K562 (cell line): ENCODE data around the gene CLIP1. TPM values are rescaled to one million over a fixed set of nuclear protein-coding genes. Genes with fewer than 3 reads are reported as not detected.

ENCODE experiments used
- ATAC-seq: fragments of 200-7000 bp; cut with Tn5 transposase; 3 replicates; pipeline ENCODE4 v1.9.1; 2020; ENCODE audit warnings: moderate library complexity
- BruUV-seq: library from RNA; stranded (reverse); fragments of 400-500 nt; replicated peaks from 2 replicates; lab custom pipeline; 2021; lab: Mats Ljungman, UMichigan
- CTCF ChIA-PET: fragments of 300-600 bp; formaldehyde crosslinking; extraction: SDS; loops from one replicate; lab custom pipeline; 2021; ENCODE audit warnings: low intra/inter-chr PET ratio; lab: Yijun Ruan, JAX
- POLR2A ChIA-PET: fragments of 300-600, 350-650 bp; sonication (Branson Sonifier 250); formaldehyde crosslinking; extraction: SDS; loops from one replicate; lab custom pipeline; 2021; ENCODE audit warnings: antibody characterized with exemption, inconsistent platforms; lab: Yijun Ruan, JAX
- DNase-seq, 4 experiments: peaks; one replicate each; pipeline versions ENCODE4 v3.0.0 to v3.0.0-alpha.2; 2011 to 2018; ENCODE audit warnings: low spot score in 3 of 4, mixed read lengths in 3 of 4; ENCODE audit errors: extremely low read depth in 1 of 4
- FAIRE-seq: peaks from 2 replicates; lab custom pipeline; 2011; peaks lifted over from hg19 to GRCh38; lab: Jason Lieb, UNC
- H2AFZ ChIP-seq: 2 replicates; pipeline ENCODE4 v1.6.0; 2011; ENCODE audit warnings: low read depth, low read length, control low read depth, inconsistent platforms
- H3K27ac ChIP-seq: fragments of 200-600 bp; 3 replicates; pipeline ENCODE4 v1.8.0; 2011; ENCODE audit warnings: low read depth, mild to moderate bottlenecking, control low read depth, inconsistent platforms, low read length, moderate library complexity, mixed read lengths; ENCODE audit errors: extremely low read depth
- H3K27me3 ChIP-seq, 2 experiments: fragments of 300-600 bp in 1 of 2; 2 replicates in 1 of 2; 3 replicates in 1 of 2; pipeline versions ENCODE4 v1.6.0 to v1.8.0; 2011; ENCODE audit warnings: inconsistent platforms in 2 of 2, low read length in 2 of 2, mild to moderate bottlenecking in 1 of 2, mixed read lengths in 1 of 2, moderate library complexity in 1 of 2; ENCODE audit not compliant: control insufficient read depth in 2 of 2, insufficient read depth in 2 of 2
- H3K36me3 ChIP-seq: fragments of 300-600 bp; 3 replicates; pipeline ENCODE4 v1.8.0; 2011; ENCODE audit warnings: mild to moderate bottlenecking, low read length, inconsistent platforms; ENCODE audit not compliant: control insufficient read depth, insufficient read depth
- H3K4me1 ChIP-seq, 2 experiments: fragments of 200-600 bp in 1 of 2; replicated peaks in 1 of 2; 2 replicates in 1 of 2; 3 replicates in 1 of 2; pipeline versions ENCODE4 v1.5.1 to v1.8.0; 2011; ENCODE audit warnings: inconsistent platforms in 2 of 2, low read length in 2 of 2, mild to moderate bottlenecking in 1 of 2, mixed read lengths in 1 of 2, moderate library complexity in 1 of 2; ENCODE audit not compliant: control insufficient read depth in 2 of 2, insufficient read depth in 2 of 2
- H3K4me2 ChIP-seq: 2 replicates; pipeline ENCODE4 v1.6.1; 2011; ENCODE audit warnings: low read length, control low read depth, inconsistent platforms, mixed read lengths; ENCODE audit not compliant: insufficient read depth
- H3K4me3 ChIP-seq: fragments of 200-600 bp; sonication (generic), shearing (Covaris generic); 2 replicates; pipeline ENCODE4 v1.5.1; 2016; ENCODE audit warnings: control low read depth, inconsistent platforms
- H3K79me2 ChIP-seq: fragments of 200-600 bp; 3 replicates; pipeline ENCODE4 v1.8.0; 2011; ENCODE audit warnings: low read length, inconsistent platforms; ENCODE audit not compliant: control insufficient read depth, insufficient read depth
- H3K9ac ChIP-seq, 2 experiments: 2 replicates each; pipeline versions ENCODE4 v1.6.0 to v1.6.1; 2011; ENCODE audit warnings: low read depth in 2 of 2, low read length in 2 of 2, control low read depth in 1 of 2, inconsistent platforms in 1 of 2, mild to moderate bottlenecking in 1 of 2, mixed read lengths in 1 of 2; ENCODE audit not compliant: insufficient read depth in 1 of 2
- H3K9me1 ChIP-seq: one replicate; pipeline ENCODE4 v1.6.0; 2011; ENCODE audit warnings: inconsistent platforms, mild to moderate bottlenecking, low read length, moderate library complexity; ENCODE audit not compliant: control insufficient read depth, insufficient read depth
- H3K9me3 ChIP-seq: replicated peaks from 2 replicates; pipeline ENCODE4 v1.5.1; 2011; ENCODE audit warnings: low read depth, low read length, inconsistent platforms; ENCODE audit not compliant: control insufficient read depth, insufficient read depth
- H4K20me1 ChIP-seq: replicated peaks from 2 replicates; pipeline ENCODE4 v1.6.1; 2011; ENCODE audit warnings: low read length, inconsistent platforms, mixed read lengths; ENCODE audit not compliant: control insufficient read depth, insufficient read depth
- DPF2 ChIP-seq: fragments of 450-650 bp; IDR thresholded peaks from 2 replicates; pipeline ENCODE4 v1.6.1; 2016
- FOXP1 ChIP-seq: sonication (generic); formaldehyde crosslinking; IDR thresholded peaks from 2 replicates; pipeline ENCODE4 v1.8.0; 2022; ENCODE audit warnings: mild to moderate bottlenecking, missing genetic modification reagents
- HDAC6 ChIP-seq: IDR thresholded peaks from 2 replicates; pipeline ENCODE4 v1.6.1; 2012; ENCODE audit warnings: low read depth, mild to moderate bottlenecking, control low read depth, inconsistent platforms, low read length, moderate library complexity
- HDGF ChIP-seq: fragments of 450-650 bp; IDR thresholded peaks from 2 replicates; pipeline ENCODE4 v1.6.1; 2016
- JUN ChIP-seq, 2 experiments: sonication (generic) in 1 of 2; formaldehyde crosslinking in 1 of 2; IDR thresholded peaks; 2 replicates each; pipeline versions ENCODE4 v1.6.1 to v1.8.0; 2012 to 2022; ENCODE audit warnings: borderline replicate concordance in 2 of 2, mild to moderate bottlenecking in 2 of 2, improper control_type of control experiment in 1 of 2, low read depth in 1 of 2, low read length in 1 of 2, missing genetic modification reagents in 1 of 2
- MAZ ChIP-seq, 2 experiments: fragments of 450-650 bp in 1 of 2; sonication (generic) in 1 of 2; formaldehyde crosslinking; IDR thresholded peaks in 1 of 2; conservative IDR thresholded peaks in 1 of 2; 2 replicates each; pipeline versions ENCODE4 v1.4.0 to v1.5.0; 2020; ENCODE audit warnings: mild to moderate bottlenecking in 1 of 2, missing genetic modification reagents in 1 of 2
- MEF2D ChIP-seq: conservative IDR thresholded peaks from 2 replicates; pipeline ENCODE4 v1.6.1; 2016; ENCODE audit warnings: low read depth, missing genetic modification characterization, missing compliant biosample characterization
- NCOA6 ChIP-seq: fragments of 450-650 bp; IDR thresholded peaks from 2 replicates; pipeline ENCODE4 v1.6.1; 2017; ENCODE audit warnings: mild to moderate bottlenecking
- NFE2 ChIP-seq: IDR thresholded peaks from 2 replicates; pipeline ENCODE4 v1.6.1; 2014; ENCODE audit warnings: antibody characterized with exemption, low read depth
- NFE2L1 ChIP-seq: fragments of 450-650 bp; IDR thresholded peaks from 2 replicates; pipeline ENCODE4 v1.6.1; 2016; ENCODE audit warnings: missing genetic modification characterization, low read depth, mild to moderate bottlenecking, missing compliant biosample characterization, moderate library complexity, borderline replicate concordance
- NR2C1 ChIP-seq, 2 experiments: fragments of 450-650 bp; IDR thresholded peaks; 2 replicates each; pipeline ENCODE4 v1.6.1; 2017; ENCODE audit warnings: mild to moderate bottlenecking in 2 of 2, antibody characterized with exemption in 1 of 2, inconsistent platforms in 1 of 2, missing compliant biosample characterization in 1 of 2, missing genetic modification characterization in 1 of 2
- PTBP1 ChIP-seq: fragments of 200-400 bp; formaldehyde crosslinking; IDR thresholded peaks from 2 replicates; pipeline ENCODE4 v1.6.1; 2017; ENCODE audit warnings: low read depth, low read length
- SMARCA4 ChIP-seq: fragments of 450-650 bp; IDR thresholded peaks from 2 replicates; pipeline ENCODE4 v1.6.1; 2016
- TAF1 ChIP-seq: IDR thresholded peaks from 2 replicates; pipeline ENCODE4 v1.6.1; 2011; ENCODE audit warnings: mild to moderate bottlenecking, low read length, moderate library complexity; ENCODE audit not compliant: insufficient read depth, control insufficient read depth, severe bottlenecking; ENCODE audit errors: extremely low read depth
- U2AF2 ChIP-seq: fragments of 200-400 bp; formaldehyde crosslinking; optimal IDR thresholded peaks from 2 replicates; pipeline ENCODE3; 2017; ENCODE audit warnings: low read depth, mild to moderate bottlenecking, low read length
- ZFP1 ChIP-seq: fragments of 450-650 bp; formaldehyde crosslinking; IDR thresholded peaks from 2 replicates; pipeline ENCODE4 v1.4.0; 2020; ENCODE audit warnings: mild to moderate bottlenecking, mixed read lengths
- ZNF197 ChIP-seq: fragments of 200-800 bp; sonication (Bioruptor generic); IDR thresholded peaks from 2 replicates; pipeline ENCODE4 v1.6.1; 2016; ENCODE audit warnings: low read depth, missing genetic modification characterization, missing compliant biosample characterization
- ZNF354B ChIP-seq: fragments of 250-450 bp; sonication (Bioruptor Pico); IDR thresholded peaks from 2 replicates; pipeline ENCODE4 v1.4.0; 2020
- ZNF445 ChIP-seq: fragments of 250-450 bp; sonication (Bioruptor Pico); IDR thresholded peaks from 2 replicates; pipeline ENCODE4 v1.4.0; 2020; ENCODE audit warnings: low read depth, mild to moderate bottlenecking, moderate library complexity
- ZNF57 ChIP-seq: fragments of 450-650 bp; formaldehyde crosslinking; IDR thresholded peaks from 2 replicates; pipeline ENCODE4 v1.4.0; 2020; ENCODE audit warnings: mild to moderate bottlenecking, moderate library complexity
- ZNF764 ChIP-seq: fragments of 250-450 bp; sonication (Bioruptor Pico); IDR thresholded peaks from 2 replicates; pipeline ENCODE4 v1.4.0; 2020; ENCODE audit warnings: low read depth, mild to moderate bottlenecking, moderate library complexity
- ZNF766 ChIP-seq: fragments of 200-800 bp; sonication (Bioruptor generic); conservative IDR thresholded peaks from 2 replicates; pipeline ENCODE4 v1.6.1; 2016; ENCODE audit warnings: missing genetic modification characterization, missing compliant biosample characterization
- WGBS: fragments of 100-300 bp; shearing (Covaris generic); methylation state at CpG from one replicate; pipeline ENCODE4 v1.1.6; 2016; ENCODE audit warnings: low coverage, mixed read lengths; ENCODE audit not compliant: insufficient coverage; ENCODE audit errors: missing lambda C conversion rate; 5-methylcytosine and 5-hydroxymethylcytosine counted together
- in situ Hi-C: fragments of 300-500 bp; cut with MboI; formaldehyde crosslinking; loops from 4 replicates; pipeline ENCODE4 v1.15.0; 2018; ENCODE audit warnings: inconsistent platforms, mixed read lengths
- intact Hi-C: fragments of 100-400 bp; cut with micrococcal nuclease; formaldehyde crosslinking; loops from 2 replicates; pipeline ENCODE4 v1.14.2; 2022
- polyA plus RNA-seq, 8 experiments: library from polyadenylated mRNA; depleted of rRNA in 4 of 8; stranded (reverse) in 5 of 8; unstranded in 3 of 8; fragments of >200 nt; fragmentation: Nextera tagmentation in 2 of 8; fragmentation: Illumina TruSeq in 1 of 8; extraction: Ambion mirVana in 2 of 8; extraction: Trizol in 1 of 8; gene quantifications; 2 replicates each; pipeline versions ENCODE4 v1.2.1 to v1.2.3, GENCODE V29; 2011 to 2014; ENCODE audit warnings: inconsistent platforms in 1 of 8, missing spikeins in 1 of 8
- total RNA-seq, 7 experiments: library from RNA; depleted of rRNA in 6 of 7; stranded (reverse); fragments of >200 nt in 6 of 7; fragmentation: Illumina TruSeq in 2 of 7; extraction: Trizol in 2 of 7; gene quantifications; 2 replicates each; pipeline versions ENCODE4 v1.2.1 to v1.2.3, GENCODE V29; 2011 to 2021; ENCODE audit warnings: low replicate concordance in 1 of 7
- TF ChIP-seq, protein P1 (sequence below): fragments of 450-650 bp; formaldehyde crosslinking; IDR thresholded peaks from 2 replicates; pipeline ENCODE4 v1.4.0; 2022; ENCODE audit warnings: missing genetic modification characterization

CLIP1 gene
- total and polyA plus RNA-seq, 9 of the 15 experiments (the other 6 are each of a cell fraction or from before 2014, with no cell fraction given): 5.8 to 33.9 (median 27.6) TPM

DNA sequence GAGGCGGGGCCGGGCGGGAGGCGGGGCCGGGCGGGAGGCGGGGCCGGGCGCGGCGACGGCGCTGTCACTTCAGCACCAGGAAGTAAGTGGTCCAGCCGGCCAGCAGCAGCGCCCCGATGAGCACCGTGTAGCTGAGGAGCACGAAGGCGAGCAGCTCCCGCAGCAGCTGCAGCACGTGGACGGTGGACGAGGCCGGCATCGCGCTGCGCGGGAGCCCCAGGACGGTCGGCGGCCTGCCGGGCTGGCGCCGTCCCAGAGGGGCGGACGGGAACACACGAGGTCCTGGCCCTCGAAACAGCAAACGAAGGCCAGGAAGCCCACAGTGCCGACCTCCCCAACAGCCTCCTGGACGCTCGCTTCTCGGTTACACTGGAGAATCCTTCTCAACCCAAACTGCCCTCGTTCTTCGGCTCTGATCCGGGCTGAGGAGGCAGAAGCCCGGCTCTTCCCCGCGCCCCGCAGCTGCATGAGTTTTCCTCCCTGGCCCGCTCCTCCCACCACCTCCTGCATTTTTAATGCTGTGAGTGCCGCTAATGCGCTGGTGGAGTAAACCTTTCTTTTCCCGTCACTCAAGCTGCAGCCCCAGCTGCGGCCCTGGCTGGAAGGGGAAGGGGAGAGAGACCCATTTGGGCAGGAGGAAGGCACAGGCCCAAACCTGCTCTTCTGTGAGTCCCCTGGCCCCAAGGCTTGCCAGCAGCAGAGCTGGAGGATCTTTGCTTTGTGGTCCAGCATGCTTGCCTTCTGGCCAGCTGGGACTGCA, 195.9 kb downstream of the CLIP1 start:
- Histone ChIP-seq H3K9me3 (no peaks in the 10 kb centered on the region), H3K9me1 (no peaks in the 10 kb centered on the region), H2AFZ (peak overlapping the region; percentile 89), H3K36me3 (peaks cover 39% of the 10 kb centered on the region), H3K4me2 (peak overlapping the region; percentile 81), H3K27ac (peak overlapping the region; percentile 47; the same call in 1 of the 3 replicates), H3K79me2 (peaks cover 40% of the 10 kb centered on the region), H3K9ac (peak overlapping the region; percentile 23 to 88; a peak in 3 of 4 replicates), H3K4me3 (peak overlapping the region; percentile 32), H4K20me1 (peaks cover 5% of the 10 kb centered on the region; the same call in 1 of the 2 replicates), H3K4me1 (peaks cover 21 to 42% of the 10 kb centered on the region in 2 experiments), H3K27me3 (no peaks in the 10 kb centered on the region)
- POLR2A ChIA-PET: interaction anchor here (0.6 to 11.0 kb wide), 7 partner anchors 10 to 626 kb away, joined by 3 to 149 read pairs (median 4); partner anchors contain the start of gene B3GNT4
- DNase-seq (no peak), FAIRE-seq (no peak), ATAC-seq (peak; percentile 81)
- intact Hi-C loops: loop anchor here (5.0 kb wide), 1 partner anchor 41 kb away; the partner anchor contains the start of gene VPS33A
- 12% methylated on average over 31 of the region's 55 CpGs for WGBS
- in situ Hi-C loops: no loop called here
- CTCF ChIA-PET: no interaction called here
- BruUV-seq: no TSS peak
- TF ChIP-seq FOXP1 (peak; percentile 97), HDGF (no peak), SMARCA4 (no peak), MEF2D (no peak), NCOA6 (no peak; the same call in 1 of the 2 replicates), PTBP1 (no peak), NFE2L1 (tag) (no peak), NR2C1 (IDR thresholded peaks at IDR 0.05) (no peak), NR2C1 (tag; IDR thresholded peaks at IDR 0.05) (no peak), ZNF764 (CRISPR knock-in tag) (no peak), ZNF57 (no peak), ZNF354B (CRISPR knock-in tag) (no peak), NFE2 (no peak), U2AF2 (no peak), MAZ (CRISPR knock-in tag; conservative IDR thresholded peaks at IDR 0.05 in 1 of 2, IDR thresholded peaks at IDR 0.05 in 1 of 2) (peak in 1 of 2 experiments; percentile 73; a peak in 2 of 4 replicates), ZNF445 (no peak), TAF1 (no peak), ZFP1 (CRISPR knock-in tag) (no peak), JUN (IDR thresholded peaks at IDR 0.05; ENCODE audit: borderline replicate concordance, low read depth, low read length) (peak; percentile 79; the same call in 1 of the 2 replicates), JUN (CRISPR knock-in tag; IDR thresholded peaks at IDR 0.05; ENCODE audit: borderline replicate concordance) (0 out of 2 replicates have a peak, but pooled peaks have one; percentile 55), DPF2 (no peak), ZNF766 (CRISPR knock-in tag) (no peak), HDAC6 (no peak), ZNF197 (CRISPR knock-in tag) (no peak)
- TF ChIP-seq, protein P1, sequence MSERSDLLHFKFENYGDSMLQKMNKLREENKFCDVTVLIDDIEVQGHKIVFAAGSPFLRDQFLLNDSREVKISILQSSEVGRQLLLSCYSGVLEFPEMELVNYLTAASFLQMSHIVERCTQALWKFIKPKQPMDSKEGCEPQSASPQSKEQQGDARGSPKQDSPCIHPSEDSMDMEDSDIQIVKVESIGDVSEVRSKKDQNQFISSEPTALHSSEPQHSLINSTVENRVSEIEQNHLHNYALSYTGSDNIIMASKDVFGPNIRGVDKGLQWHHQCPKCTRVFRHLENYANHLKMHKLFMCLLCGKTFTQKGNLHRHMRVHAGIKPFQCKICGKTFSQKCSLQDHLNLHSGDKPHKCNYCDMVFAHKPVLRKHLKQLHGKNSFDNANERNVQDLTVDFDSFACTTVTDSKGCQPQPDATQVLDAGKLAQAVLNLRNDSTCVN (CRISPR knock-in tag): no peak
